ENCODE results near the gene TOPBP1.

- TF ChIP-seq POLR2A (IDR thresholded peaks at IDR 0.05; ENCODE audit: low read length) (no peak), GATA1 (IDR thresholded peaks at IDR 0.05; ENCODE audit: low read depth, low read length) (no peak)
These were observed 68.5 kb downstream of the TOPBP1 start for GRCh38 chr3:133593243-133593642.

Measured in erythroblast (primary cell).